Hematopoietic multipotent progenitor cell treated with erythropoietin and hydrocortisone succinate and interleukin-3 and kit ligand, for 17 days (in vitro differentiated cells): ENCODE results near the gene DLX5.
"Not testable (repeated sequence)": the region's sequence is repeated elsewhere in the genome, so short reads cannot be mapped to it uniquely, and the experiment has no call there.

Experiments
- DNase-seq: peaks from one replicate; pipeline ENCODE4 v3.0.0-alpha.2; 2015; ENCODE audit warnings: low spot score

The DLX5 gene

GRCh38 chr7:97024209-97025129 lies at the start of gene DLX5:
TSS of gene DLX5 (minus strand) at chr7:97024831. CDS start at chr7:97024623, 208 bp downstream.
- DNase-seq: no peak

- not testable (repeated sequence) for DNase-seq
Measured at GRCh38 chr7:97072025-97072424, 47.4 kb upstream of the DLX5 start.

- DNase-seq: peak; percentile 27
Measured at GRCh38 chr7:97064972-97065587, 40.4 kb upstream of the DLX5 start.

- DNase-seq: no peak
Measured at GRCh38 chr7:97064020-97064419, 39.4 kb upstream of the DLX5 start.

DNA sequence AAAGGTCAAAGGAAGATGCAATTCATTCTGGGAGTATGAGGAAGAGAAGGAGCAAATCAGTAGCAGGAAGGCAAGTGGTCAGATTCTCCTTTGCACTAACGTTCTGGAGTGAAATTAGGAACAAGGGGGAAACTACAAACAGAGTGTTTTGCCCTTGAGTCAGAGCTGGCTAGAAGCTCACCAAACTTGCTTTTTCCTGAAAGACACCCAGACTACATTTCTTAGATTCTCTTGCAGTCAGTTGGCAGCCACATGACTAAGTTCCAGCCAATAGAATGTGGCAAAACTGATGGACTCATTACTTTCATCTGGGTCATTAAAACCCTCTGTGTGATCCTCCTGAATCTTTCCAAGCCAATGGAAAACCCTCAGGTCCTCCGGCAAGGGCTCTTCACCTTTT lies 18.6 kb upstream of the DLX5 start:
- DNase-seq: no peak

DNA sequence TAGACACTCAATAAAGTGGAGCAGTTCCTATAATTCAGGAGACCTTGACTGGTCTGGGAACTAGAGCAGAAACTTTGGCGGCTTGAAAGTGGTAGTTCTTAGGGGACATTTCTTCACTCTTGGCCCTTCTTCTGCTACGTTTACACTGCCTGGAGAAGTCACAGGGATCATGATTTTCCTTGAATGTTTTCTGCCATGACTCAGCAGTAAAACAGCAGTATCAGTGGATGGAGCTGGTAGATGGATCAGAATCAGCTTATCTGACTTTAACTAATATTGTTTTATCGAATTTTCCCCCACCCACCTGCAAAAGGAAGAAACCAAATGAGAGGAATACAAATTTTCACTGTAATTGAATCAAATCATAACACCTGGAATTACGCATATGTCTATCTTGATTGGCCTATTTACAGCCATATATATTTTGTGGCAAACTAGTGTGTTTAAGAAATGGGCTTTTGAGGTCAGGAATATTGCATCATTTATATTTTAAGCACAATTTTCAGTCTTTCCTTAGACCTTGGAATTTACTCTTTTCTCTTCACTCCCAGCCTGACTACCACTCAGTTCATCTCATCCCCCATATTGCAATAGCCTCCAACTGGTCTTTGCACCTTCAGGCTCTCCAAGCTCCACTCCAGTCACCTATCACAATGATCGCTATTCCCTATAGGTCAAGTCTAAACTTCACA lies 14.9 kb upstream of the DLX5 start:
- no peak for DNase-seq

- DNase-seq: not testable (repeated sequence)
Measured at GRCh38 chr7:97034213-97034852, 9.7 kb upstream of the DLX5 start.

- DNase-seq: peak; percentile 6
Measured at GRCh38 chr7:97027427-97028234, 3.0 kb upstream of the DLX5 start.

DNA sequence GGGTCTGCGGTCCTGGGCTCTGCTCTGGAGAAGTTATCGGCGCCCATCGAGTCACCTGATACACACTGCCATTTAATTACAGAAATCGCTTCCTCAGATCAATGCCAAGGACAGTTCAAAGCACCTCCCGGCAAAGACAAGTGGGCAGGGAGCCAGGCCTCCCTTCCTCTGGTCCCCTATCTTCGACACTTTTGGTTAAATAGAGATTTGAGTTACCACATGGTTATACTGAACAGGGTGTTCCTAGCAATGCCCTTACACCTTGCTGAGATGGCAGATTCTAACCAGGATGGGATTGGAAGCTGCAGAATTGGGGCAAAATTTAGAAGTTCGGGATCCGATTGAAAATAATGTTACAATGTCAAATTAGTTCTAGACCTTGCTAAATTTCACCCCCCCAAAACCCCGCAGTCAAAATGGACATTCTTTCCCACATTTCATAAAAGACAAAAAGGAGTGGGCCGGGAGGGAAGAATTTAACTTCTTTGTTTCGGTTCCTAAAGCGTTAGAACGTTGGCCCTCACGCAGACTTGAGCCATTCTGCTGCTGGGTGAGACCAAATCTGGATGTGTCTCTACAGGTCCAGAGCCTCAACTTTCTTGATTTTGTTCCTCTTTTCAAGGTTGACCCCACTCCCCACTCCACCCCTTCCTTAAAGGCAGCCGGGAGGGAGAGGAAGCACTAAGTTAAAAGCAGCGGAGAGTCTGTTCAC lies 2.2 kb upstream of the DLX5 start:
- no peak for DNase-seq

- DNase-seq: no peak
Measured at GRCh38 chr7:97025983-97026714, 1.5 kb upstream of the DLX5 start.

DNA sequence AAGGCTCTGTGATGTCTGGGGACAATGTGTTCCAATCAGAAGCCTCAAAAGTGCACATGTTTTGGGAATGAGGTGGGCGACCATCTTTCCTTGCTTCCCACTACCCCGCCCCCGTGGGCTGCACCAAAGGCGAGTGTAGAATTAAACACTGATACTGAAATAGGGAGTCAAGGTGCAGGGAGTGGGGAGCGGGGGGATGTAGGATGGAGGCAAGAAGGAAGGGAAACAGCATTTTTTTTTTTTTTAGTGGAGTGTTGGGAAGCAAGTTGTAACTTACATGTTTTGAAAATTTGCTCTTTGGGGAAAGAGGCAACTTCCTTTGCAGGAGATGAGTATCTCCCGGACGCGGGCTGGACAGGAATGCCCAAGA lies 484 bp upstream of the DLX5 start:
- no peak for DNase-seq

DNA sequence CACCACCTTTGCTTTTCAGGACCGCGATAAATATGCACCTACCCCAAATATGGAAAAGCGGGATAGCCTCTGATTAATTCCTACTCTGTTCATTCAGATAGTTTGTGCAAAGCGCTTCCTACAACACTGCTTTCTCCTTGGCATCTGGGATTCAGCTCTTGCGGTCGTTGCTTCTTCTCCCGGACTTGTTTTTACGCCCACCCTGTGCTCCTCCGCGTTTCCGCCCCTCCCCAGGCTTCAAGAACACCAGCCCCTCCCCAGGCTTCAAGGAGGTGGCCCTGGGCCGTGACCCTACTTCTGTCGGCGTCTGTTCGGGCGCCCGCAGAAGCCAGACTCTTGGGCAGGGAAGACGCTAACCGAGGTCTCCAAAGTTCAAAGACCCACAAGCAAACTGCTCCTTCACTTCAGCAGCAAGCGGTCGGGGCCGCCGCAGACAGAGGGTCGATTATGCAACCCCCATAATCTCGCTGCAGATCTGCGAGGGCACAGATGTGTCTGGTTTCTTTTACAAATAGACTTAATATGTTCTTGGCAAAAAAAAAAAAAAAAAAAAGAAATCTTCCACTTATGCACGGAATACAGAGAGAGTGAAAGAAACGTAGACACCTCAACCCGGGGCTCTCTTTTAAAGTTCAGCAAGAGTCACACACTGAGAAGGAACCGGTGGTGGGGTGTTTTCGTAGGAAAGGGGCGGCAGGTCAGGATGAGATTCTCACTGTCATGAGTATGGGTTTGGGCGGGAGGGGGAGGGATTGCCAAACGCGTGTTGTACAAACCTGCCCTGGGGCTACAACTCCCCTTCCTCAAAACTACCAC lies 1.9 kb downstream of the DLX5 start:
- no peak for DNase-seq

- no peak for DNase-seq
Measured at GRCh38 chr7:97021747-97022490, 2.7 kb downstream of the DLX5 start.

DNA sequence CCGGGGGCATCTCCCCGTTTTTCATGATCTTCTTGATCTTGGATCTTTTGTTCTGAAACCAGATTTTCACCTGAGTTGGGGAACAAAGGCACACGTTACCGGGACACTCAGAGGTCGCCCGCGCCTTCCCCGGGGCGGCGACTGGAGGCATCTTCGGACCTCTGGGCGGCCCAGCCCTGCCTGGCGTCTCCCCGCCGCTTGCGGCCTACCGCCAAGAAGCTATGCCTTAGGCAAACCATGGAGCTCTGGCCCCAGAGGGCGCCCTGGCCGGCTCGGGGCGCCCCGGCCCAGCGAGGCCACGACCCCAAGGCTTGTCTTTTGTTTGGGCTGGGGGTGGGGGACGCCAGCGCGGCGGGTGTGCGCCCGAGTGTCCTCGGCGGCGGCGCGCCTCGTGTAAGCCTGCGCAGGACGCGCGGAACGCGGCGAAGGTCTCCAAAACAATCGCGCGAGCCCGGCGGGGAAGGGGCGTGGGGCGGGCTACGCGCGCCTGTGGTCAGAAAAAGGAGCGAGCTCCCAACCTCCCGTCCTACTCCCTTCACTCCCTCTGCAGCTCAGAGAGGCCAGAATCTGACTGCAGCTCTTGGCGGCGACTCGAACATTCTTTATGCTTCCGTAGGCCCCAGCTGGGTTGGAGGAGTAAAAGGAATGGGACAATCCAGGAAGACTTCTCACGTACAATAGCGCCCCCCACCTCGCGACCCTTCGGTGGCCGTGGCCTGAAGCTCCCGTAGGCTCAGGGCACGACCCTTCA lies 3.5 kb downstream of the DLX5 start:
- DNase-seq: no peak

DNA sequence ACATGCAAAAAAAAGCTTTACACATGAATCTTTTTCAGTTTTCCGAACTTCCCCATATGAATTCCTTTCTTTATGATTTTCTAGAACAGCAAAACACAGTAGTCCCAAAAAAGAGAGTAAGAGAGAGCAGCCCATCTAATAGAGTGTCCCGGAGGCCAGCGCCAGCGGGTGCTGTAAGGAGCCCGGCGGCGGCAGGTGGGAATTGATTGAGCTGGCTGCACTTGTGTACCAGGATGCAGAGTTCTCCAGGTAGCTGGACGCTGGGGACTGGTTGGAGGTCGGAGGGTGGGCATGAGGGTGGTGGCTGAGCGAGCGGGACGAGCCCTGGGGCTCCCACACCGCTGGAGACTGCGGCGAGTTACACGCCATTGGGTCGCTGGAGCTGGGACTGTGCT lies 4.0 kb downstream of the DLX5 start:
- no peak for DNase-seq

DNA sequence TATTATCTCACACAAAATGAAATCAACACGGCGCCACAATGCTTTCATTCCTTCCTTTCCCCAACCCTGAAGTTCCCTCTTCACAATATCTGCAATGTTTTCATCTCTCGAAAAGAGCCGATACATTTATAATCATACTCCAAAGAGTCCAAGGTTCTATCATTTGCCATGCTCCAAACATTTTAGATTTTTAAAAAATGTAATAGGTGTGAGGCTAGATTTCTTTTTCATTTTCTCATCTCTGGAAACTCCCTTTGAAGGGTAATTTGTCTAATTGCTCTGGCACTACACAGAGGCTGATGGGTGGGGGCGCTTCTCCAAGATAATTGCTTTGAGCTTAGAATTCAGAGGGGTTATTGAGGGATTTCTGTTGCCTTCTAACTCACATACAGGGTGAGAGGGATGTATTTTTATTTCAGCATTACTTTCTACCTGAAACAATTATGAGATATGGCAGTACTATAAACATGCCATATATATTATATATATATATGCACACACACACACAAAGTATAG lies 4.9 kb downstream of the DLX5 start:
- DNase-seq: no peak

- DNase-seq: no peak
Measured at GRCh38 chr7:97018791-97019531, 5.7 kb downstream of the DLX5 start.
